ENCODE measurements around the gene CLIC1.

Gene CLIC1

DNA sequence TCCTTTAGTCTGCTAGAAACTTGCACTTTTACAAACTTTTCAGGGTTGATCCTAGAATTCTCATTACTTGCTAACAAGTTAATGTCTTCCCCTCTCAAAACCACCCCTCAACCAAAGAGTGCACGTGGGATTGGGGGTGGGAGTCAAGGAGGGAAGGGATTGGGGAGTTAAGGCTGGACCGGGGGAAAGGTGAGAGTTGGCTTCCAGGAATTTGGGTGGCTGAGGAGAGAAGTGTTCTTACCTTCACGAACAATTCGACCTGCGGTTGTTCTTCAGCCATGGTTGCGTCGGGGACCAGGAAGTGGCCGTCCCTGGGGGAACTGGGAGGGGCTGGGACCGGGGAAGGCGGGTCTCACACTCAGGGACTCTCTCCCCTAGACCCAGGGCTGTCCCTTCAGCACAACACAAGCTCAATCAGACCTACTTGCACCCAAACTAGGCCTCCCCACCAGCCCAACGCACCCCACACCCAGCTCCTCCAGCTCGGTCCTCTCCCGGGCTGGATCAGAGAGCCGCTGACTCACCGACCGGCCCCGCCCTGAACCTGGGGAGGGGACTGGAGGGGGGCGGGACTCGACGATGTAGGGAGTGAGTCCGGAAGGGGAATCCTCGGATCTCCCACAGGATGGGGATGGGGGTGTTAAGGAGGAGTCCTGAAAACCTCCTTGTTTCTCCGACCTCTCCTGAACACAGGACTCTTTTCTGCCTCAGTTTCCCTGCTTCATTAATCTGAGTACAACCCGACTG is at the start of gene CLIC1:
TSS of gene CLIC1 (minus strand) at position 510 of the 747 bp plus-strand sequence. CDS start at position 280, 230 bp downstream.
- DNase-seq (ENCODE audit: low read depth in 2 of 2), result peak; percentile 64 to 82

- DNase-seq (ENCODE audit: low read depth in 2 of 2), result no peak
Measured at GRCh38 chr6:31785475-31785874, 49.1 kb upstream of the CLIC1 start.

GRCh38 chr6:31784098-31784925 is 48.0 kb upstream of the CLIC1 start:
- DNase-seq (ENCODE audit: low read depth in 2 of 2), result no peak

GRCh38 chr6:31782126-31782855 is 46.0 kb upstream of the CLIC1 start:
- no peak for DNase-seq (ENCODE audit: low read depth in 2 of 2)

GRCh38 chr6:31781244-31782125 is 45.2 kb upstream of the CLIC1 start:
- no peak for DNase-seq (ENCODE audit: low read depth in 2 of 2)

DNA sequence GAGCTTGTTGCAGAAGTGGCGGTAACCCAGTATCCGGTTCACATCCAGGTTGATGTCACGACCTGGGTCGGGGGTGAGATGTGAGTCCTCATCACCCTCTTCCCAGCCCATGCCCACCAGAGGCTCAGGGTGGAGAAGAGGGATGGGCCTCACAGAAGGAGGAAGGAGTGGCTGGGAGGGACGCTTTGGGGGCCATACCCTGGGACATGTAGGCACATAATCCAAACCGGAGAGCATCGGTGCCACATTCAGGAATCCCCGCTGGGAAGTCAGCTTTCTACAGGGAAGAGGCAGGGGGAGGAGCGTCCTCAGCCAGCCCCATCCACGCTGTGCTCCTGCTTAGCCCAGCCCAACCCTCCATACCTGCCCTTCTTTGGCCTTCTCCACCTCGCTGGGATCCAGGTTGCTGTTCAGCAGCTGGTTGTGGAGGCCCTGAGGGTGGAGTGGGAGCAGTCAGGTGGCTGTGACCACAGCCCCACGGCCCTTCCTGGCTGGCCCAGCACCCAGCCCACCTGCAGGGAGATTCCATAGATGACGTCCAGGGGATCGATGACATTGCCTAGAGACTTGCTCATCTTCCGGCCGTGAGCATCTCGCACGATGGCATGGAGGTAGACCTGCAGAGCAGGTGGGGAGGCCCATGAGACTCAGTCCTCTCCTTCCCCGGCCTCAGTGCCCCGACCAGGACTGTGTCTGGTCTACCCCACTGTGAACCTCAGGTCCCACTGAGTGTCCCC is 44.3 kb upstream of the CLIC1 start:
- DNase-seq (ENCODE audit: low read depth in 2 of 2), result no peak

DNA sequence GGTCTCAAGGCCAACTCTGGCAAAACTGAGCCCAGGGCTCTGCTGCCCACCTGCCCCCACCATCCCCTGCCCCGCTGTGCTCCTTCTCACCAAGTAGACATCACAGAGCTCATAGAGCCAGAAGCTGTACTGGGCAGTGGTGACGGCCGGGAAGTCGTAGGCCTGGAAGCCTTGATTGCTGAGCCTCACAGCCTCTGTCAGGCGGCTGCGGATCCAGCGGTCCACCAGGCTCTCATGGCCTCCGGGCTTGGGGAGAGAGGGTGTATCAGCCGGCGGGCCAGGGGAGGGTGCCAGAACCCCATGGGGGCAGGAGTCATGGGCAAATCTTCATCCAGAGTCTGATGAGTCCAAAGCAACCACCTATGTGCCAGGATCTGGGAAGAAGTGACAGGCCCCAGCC is 43.6 kb upstream of the CLIC1 start:
- DNase-seq (ENCODE audit: low read depth in 2 of 2), result no peak

DNA sequence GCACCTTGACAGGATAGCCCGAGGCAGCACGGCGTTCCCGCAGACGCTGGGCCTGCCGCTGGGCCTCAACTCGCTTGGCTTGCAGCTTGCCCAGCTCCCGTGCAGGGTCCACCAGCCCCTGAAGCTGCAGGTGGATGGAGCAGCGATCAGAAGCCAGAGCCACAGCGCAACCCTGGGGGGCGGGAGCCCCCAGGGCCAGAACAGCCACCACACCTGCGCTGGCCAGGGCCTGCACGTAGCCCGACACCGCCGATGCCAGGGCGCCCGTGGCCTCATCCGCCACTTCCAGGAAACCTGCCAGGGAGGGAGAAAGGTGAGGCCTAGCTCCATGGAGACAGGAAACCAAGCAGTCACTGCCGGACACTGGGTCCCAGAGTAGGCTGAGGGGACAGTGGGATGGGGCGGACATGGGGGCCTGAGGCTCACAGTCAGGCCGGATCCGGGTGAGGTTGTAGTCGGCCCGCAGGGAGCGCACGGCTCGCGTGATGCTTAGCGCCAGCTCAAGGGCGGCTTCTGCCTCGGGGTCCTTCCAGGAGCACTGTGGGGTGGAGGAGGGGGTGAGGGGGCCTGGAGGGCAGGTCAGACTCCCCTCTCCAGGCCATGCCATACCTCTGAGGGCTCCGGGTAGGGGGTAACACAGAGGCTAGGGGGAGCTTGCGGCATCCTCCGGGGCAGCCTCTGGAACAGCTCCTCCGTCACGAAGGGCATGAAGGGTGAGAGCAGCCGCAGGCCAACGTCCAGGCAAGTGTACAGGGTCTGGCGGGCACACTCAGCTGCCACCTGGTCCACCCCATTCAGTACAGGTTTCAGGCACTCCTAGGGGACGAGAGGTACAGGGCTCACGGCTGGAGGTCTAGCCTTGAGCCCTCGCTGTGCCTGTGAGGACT is 42.9 kb upstream of the CLIC1 start:
- no peak for DNase-seq (ENCODE audit: low read depth in 2 of 2)

GRCh38 chr6:31778193-31778592 is 41.9 kb upstream of the CLIC1 start:
- no peak for DNase-seq (ENCODE audit: low read depth in 2 of 2)

GRCh38 chr6:31777667-31778050 is 41.3 kb upstream of the CLIC1 start:
- DNase-seq (ENCODE audit: low read depth in 2 of 2), result no peak

DNA sequence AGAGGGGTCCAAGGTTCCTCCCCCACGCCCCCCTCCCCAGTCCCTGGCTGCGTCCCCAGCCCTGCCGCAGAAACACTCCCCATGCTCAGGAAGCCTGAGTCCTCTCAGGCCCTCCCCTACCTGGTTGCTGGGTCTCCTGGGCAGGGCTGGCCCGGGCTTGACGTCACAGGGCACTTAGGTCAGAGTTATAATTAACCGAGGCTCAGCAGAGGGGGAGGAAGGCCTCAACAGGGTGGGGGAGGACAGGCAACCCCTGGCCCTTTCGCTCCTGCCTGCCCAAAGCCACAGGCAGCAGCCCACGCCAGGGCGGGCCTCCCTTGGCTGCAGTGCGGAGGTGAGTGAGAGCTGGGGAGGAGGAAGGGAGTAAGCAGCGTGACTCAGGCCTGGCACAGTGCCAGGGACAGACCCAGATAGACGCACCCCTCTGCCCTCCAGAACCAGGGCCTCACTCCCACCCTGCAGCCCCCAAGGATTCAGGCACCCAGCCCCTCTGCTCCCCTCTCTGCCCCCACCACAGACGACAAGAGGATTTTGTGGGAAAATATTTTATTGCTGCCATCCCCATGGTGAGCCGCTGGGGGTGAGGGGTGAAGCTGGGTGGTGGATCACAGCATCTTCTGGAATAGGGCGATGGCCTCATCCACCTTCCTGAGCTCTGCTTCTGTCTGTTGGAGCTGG is 40.8 kb upstream of the CLIC1 start, which contains the start of gene VWA7:
TSS of gene VWA7 (minus strand) at position 340 of the 678 bp plus-strand sequence. CDS start 549 bp downstream, outside the sequence.
- peak; percentile 51 to 73 for DNase-seq (ENCODE audit: low read depth in 2 of 2)

- DNase-seq (ENCODE audit: low read depth in 2 of 2), result peak in 1 of 2 experiments; percentile 11
Measured at GRCh38 chr6:31776485-31776988, 40.2 kb upstream of the CLIC1 start.

GRCh38 chr6:31775633-31776484 is 39.5 kb upstream of the CLIC1 start:
- no peak for DNase-seq (ENCODE audit: low read depth in 2 of 2)

DNA sequence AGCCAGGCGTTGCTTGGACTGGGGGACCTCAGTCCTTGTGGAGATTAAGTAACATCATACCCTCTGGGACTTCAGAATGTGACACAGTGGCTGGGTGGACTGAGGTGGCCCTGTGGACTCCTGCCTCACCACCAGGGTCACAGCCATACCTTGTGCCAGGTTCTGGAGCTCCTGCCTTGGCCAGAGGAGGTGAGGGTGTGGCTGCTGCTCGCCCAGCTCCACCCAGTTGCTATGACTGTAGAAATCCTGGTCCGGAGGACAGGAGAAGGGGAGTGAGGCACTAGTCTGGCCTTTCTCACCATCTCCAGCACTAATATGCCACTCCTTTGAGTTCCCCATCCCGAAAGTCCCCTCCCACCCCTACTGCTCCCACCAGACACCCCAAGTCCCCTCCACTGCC is 38.9 kb upstream of the CLIC1 start:
- no peak for DNase-seq (ENCODE audit: low read depth in 2 of 2)

GRCh38 chr6:31771992-31772358 is 35.6 kb upstream of the CLIC1 start:
- no peak for DNase-seq (ENCODE audit: low read depth in 2 of 2)

DNA sequence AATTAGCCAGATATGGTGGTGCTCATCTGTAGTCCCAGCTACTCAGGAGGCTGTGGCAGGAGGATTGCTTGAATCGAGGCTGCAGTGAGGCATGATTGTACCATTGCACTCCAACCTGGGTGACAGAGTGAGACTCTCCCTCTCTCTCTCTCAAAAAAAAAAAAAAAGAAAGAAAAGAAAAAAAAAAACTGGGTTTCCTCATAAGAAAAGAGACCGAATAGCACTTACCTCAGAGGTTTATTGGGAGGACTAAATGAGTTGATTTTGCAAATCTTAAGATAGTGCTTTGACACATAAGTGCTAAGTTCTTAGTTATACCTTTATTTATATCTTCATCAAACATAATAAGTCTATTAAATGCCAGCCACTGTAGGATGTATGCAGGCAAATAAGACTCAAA is 34.5 kb upstream of the CLIC1 start:
- no peak for DNase-seq (ENCODE audit: low read depth in 2 of 2)

- peak; percentile 61 to 73 for DNase-seq (ENCODE audit: low read depth in 2 of 2)
Measured at GRCh38 chr6:31769684-31770371, 33.5 kb upstream of the CLIC1 start.

Measured in stimulated activated CD4-positive, alpha-beta T cell treated with anti-CD3 and anti-CD28 coated beads, Interleukin-12 subunit alpha, Interleukin-12 subunit beta, amount 100 ng/mL, for 24 hours (primary cell).